Activated CD8-positive, alpha-beta T cell treated with anti-CD3 and anti-CD28 coated beads for 36 hours (primary cell): ENCODE measurements around the gene FOXO6. TPM values are rescaled to one million over a fixed set of nuclear protein-coding genes. Genes with fewer than 3 reads are reported as not detected.

ENCODE experiments used
- ATAC-seq: fragments of 200-7000 bp; cut with Tn5 transposase; one replicate; pipeline ENCODE4 v1.10.0; 2021; ENCODE audit warnings: mild to moderate bottlenecking, moderate library complexity
- CTCF ChIA-PET: fragments of 350-600 bp; sonication (Branson Sonifier 250); formaldehyde crosslinking; loops from one replicate; lab custom pipeline; 2021; ENCODE audit warnings: antibody characterized with exemption; lab: Charles Lee
- POLR2A ChIA-PET: fragments of 350-600 bp; sonication (Branson Sonifier 250); formaldehyde crosslinking; loops from one replicate; lab custom pipeline; 2021; ENCODE audit warnings: antibody characterized with exemption; lab: Charles Lee
- DNase-seq: peaks from one replicate; pipeline ENCODE4 v3.0.0-alpha.2; 2020
- H3K27ac Mint-ChIP-seq: one replicate; pipeline ENCODE4 v1.8.0; 2021; ENCODE audit warnings: mild to moderate bottlenecking, mixed read lengths
- H3K27me3 Mint-ChIP-seq: one replicate; pipeline ENCODE4 v1.8.0; 2021; ENCODE audit warnings: mixed read lengths
- H3K36me3 Mint-ChIP-seq: one replicate; pipeline ENCODE4 v1.8.0; 2021; ENCODE audit warnings: low read depth, mixed read lengths
- H3K4me1 Mint-ChIP-seq: one replicate; pipeline ENCODE4 v1.8.0; 2021; ENCODE audit warnings: low read depth, mixed read lengths
- H3K4me3 Mint-ChIP-seq: one replicate; pipeline ENCODE4 v1.8.0; 2021; ENCODE audit warnings: mild to moderate bottlenecking, moderate library complexity, mixed read lengths
- H3K9me3 Mint-ChIP-seq: one replicate; pipeline ENCODE4 v1.8.0; 2021; ENCODE audit warnings: mixed read lengths
- CTCF ChIP-seq: fragments of 200-600 bp; IDR thresholded peaks from one replicate; pipeline ENCODE4 v1.8.0; 2022; ENCODE audit warnings: antibody characterized with exemption, mild to moderate bottlenecking
- intact Hi-C: fragments of 100-400 bp; cut with micrococcal nuclease; formaldehyde crosslinking; loops from one replicate; pipeline ENCODE4 v1.10.0; 2022
- total RNA-seq, 2 experiments: library from RNA; stranded (reverse); gene quantifications; one replicate each; pipeline ENCODE4 v1.2.3, GENCODE V29; 2021

Gene FOXO6
- total RNA-seq, 2 experiments from 2014 or later: 0.49 to 0.68 TPM

DNA sequence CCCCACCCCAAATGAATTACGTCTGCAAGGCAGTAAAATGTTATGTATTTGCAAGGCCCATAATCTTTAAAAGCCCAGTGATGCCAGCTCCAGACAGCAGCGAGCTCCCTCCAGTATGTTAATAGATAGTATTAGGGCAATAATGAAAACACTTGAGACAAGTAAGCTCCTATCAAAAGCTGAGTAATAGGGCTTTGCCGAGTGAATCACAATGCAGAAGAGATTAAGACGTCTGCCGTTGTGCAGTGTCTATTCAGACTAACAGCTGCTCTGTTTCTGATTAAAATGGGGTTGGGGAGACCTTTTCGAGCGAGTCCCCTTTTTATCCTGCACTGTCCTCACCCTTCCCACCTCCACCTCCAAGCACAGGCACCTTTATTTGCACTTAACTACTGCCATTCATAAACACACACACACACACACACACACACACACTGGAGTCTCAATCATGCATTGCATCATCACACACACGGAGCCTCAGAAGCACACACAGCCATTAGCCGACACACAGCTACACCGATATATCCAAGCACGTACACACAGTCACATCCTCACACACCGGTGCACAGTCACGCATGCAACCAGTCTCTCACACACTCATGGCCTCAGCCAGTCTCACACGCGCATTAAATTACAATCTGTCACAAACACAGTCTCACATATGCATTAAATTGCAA is 46.0 kb upstream of the FOXO6 start:
- H3K36me3 Mint-ChIP-seq: no peaks in the 10 kb centered on the region
- CTCF ChIA-PET: interaction anchor here (0.5 to 3.4 kb wide), 10 partner anchors 8 to 118 kb away, joined by 3 to 16 read pairs (median 4); no protein-coding TSS in a partner anchor

DNA sequence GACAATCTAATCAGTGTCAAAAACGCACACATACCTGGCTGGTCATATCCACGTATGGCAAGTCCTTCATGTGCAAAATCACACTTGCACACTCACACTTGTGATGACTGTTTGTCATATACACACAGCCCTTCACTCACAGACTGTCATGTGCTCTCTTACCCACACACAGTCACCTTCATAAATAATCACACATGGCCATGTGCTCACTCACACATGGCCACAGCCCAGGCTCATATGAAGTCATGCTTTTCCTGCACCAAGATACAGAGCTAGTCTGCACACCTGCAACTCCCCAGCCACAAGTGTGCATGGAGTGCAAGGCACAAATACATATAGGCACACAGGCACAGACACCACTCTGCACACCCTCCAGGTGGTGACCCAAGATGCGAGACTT is 45.4 kb upstream of the FOXO6 start:
- H3K4me1 Mint-ChIP-seq: peaks cover 2% of the 10 kb centered on the region
- intact Hi-C loops: no loop called here
- TF ChIP-seq CTCF: no peak
- H3K27ac Mint-ChIP-seq: no peak overlapping the region
- ATAC-seq (no peak), DNase-seq (no peak)
- H3K36me3 Mint-ChIP-seq: no peaks in the 10 kb centered on the region
- CTCF ChIA-PET: no interaction called here
- no peaks in the 10 kb centered on the region for H3K27me3 Mint-ChIP-seq
- H3K9me3 Mint-ChIP-seq: no peaks in the 10 kb centered on the region
- H3K4me3 Mint-ChIP-seq: no peak overlapping the region
- POLR2A ChIA-PET: no interaction called here

More for the DNA sequence above, 46.0 kb upstream of the FOXO6 start:
- no peaks in the 10 kb centered on the region for H3K9me3 Mint-ChIP-seq
- intact Hi-C loops: no loop called here
- H3K4me1 Mint-ChIP-seq: peaks cover 2% of the 10 kb centered on the region
- POLR2A ChIA-PET: interaction anchor here (1.2 kb wide), 1 partner anchor 15 kb away, joined by 5 read pairs; no protein-coding TSS in a partner anchor
- no peak for TF ChIP-seq CTCF
- ATAC-seq (no peak), DNase-seq (no peak)
- no peaks in the 10 kb centered on the region for H3K27me3 Mint-ChIP-seq
- no peak overlapping the region for H3K4me3 Mint-ChIP-seq
- H3K27ac Mint-ChIP-seq: no peak overlapping the region

GRCh38 chr1:41317361-41317760 is 43.9 kb upstream of the FOXO6 start:
- TF ChIP-seq CTCF: no peak
- intact Hi-C loops: no loop called here
- Mint-ChIP-seq H3K4me1 (no peaks in the 10 kb centered on the region), H3K36me3 (no peaks in the 10 kb centered on the region), H3K9me3 (no peaks in the 10 kb centered on the region), H3K27me3 (no peaks in the 10 kb centered on the region), H3K4me3 (no peak overlapping the region), H3K27ac (no peak overlapping the region)
- DNase-seq (no peak), ATAC-seq (no peak)
- CTCF ChIA-PET: no interaction called here
- POLR2A ChIA-PET: no interaction called here

DNA sequence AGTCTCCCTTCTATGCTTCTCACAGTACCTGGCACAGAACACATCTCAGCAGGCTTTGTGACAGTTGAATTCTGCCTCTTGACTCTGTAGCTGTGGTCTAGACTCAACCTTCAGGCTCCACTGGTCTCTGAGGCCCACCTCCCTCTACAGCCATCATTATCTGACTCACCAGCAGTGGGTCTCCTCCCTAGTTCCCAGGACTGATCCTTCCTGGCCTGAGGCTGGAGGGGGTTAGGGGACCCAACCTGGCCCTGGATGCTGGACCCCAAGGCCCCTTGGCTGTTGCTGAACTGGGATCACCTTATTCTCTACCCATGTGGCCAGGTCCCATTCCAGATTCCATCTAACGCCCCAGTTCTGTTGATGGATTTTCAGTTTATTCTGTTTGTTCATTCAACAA is 43.1 kb upstream of the FOXO6 start:
- Mint-ChIP-seq H3K9me3 (no peaks in the 10 kb centered on the region), H3K36me3 (no peaks in the 10 kb centered on the region), H3K27ac (no peak overlapping the region), H3K27me3 (no peaks in the 10 kb centered on the region), H3K4me3 (no peak overlapping the region), H3K4me1 (no peaks in the 10 kb centered on the region)
- intact Hi-C loops: no loop called here
- ChIA-PET POLR2A (no interaction called here), CTCF (interaction anchor here (1.0 to 3.6 kb wide), 3 partner anchors 8 to 100 kb away, joined by 3 to 19 read pairs (median 4); no protein-coding TSS in a partner anchor)
- ATAC-seq: no peak
- DNase-seq: no peak
- TF ChIP-seq CTCF: no peak

DNA sequence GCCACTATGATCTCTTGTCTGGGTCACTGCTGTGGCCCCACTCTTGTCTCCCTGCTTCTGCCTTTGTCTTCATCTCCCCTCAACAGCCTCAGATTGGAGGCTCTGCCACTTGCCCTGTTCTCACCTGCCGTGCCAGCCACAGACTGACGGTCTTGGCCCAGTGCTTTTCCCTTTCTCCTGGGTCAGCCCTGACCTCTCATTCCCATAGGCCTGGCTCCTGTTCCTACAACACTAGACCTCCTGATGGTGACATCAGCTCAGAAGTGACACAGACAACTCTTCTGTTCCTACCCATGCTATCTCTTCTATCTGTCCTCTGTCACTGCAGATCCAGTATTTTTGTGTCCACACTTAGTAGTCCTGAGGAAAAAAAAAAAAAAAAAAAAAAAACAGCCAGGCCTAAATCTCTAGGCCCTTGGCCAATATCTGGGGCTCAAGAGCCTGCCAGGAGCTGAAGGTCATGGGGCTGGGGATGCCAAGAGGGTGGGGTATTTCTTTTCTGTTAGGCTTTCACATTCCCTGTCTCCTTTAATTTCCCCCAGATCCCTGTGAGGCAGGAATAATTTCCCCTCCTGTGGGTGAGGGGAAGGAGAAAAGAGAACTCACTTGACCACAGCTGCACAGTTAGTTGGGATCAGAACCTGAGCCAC is 42.0 kb upstream of the FOXO6 start:
- no peak for DNase-seq
- ATAC-seq: no peak
- no peaks in the 10 kb centered on the region for H3K27me3 Mint-ChIP-seq
- intact Hi-C loops: no loop called here
- ChIA-PET CTCF (interaction anchor here (3.6 kb wide), 1 partner anchor 99 kb away, joined by 19 read pairs; no protein-coding TSS in a partner anchor), POLR2A (no interaction called here)
- H3K36me3 Mint-ChIP-seq: no peaks in the 10 kb centered on the region
- no peaks in the 10 kb centered on the region for H3K4me1 Mint-ChIP-seq
- H3K27ac Mint-ChIP-seq: no peak overlapping the region
- TF ChIP-seq CTCF: no peak
- no peaks in the 10 kb centered on the region for H3K9me3 Mint-ChIP-seq
- H3K4me3 Mint-ChIP-seq: no peak overlapping the region
